Activated CD4-positive, CD25-positive, alpha-beta regulatory T cell treated with anti-CD3 and anti-CD28 coated beads, Interleukin-2, amount 50 U/mL, for 72 hours (primary cell): ENCODE data around the gene PANX2.
"Not testable (repeated sequence)": the region's sequence is repeated elsewhere in the genome, so short reads cannot be mapped to it uniquely, and the experiment has no call there.

Experiments
- DNase-seq: peaks from one replicate; pipeline ENCODE4 v3.0.0; 2021

PANX2 gene

GRCh38 chr22:50170453-50171318 lies at the start of gene PANX2:
TSS of gene PANX2 (plus strand) at chr22:50170731. CDS start at chr22:50170731, 0 bp downstream.
- DNase-seq: no peak

DNA sequence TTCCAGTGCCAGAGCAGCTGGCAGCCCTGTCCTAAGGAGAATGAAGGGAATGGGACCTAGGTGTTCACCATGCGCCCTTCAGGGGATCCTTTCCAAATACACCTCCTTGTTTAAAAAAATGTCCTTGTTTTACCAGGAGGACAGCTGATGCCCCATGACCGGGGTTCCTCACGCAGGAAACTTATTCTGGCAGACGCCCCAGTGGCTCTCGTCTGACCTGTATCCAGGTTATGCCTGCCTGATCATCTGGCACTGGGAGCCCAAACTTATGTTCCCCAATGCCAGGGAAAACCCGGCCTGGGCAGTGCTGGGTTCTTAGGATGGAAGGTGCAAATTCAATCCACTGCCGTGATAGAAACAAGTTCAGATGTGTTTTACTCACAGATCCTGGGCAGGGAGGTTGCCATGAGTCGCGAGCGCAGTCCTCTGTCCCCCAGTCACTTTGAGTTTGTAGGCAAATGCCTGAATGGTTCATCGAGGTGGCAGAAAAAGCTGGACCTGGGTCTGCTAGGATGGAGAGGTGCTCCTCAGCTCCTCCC lies 49.3 kb upstream of the PANX2 start:
- DNase-seq: no peak

DNA sequence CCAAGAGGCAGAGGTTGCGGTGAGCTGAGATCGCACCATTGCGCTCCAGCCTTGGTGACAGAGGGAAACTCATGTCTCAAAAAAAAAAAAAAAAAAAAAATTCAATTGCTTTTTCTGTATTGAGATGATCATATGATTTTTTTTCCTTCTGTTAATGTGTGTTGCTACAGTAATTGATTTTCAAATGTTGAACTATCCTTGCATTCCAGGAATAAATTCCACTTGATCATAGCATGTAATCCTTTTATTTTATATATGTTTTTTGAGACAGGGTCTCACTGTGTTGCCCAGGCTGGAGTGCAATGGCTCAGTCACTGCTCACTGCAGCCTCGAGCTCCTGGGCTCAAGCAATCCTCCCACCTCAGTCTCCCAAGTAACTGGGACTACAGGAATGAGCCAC lies 47.4 kb upstream of the PANX2 start:
- DNase-seq: no peak

- no peak for DNase-seq
Measured at GRCh38 chr22:50125029-50125428, 45.5 kb upstream of the PANX2 start.

GRCh38 chr22:50129121-50129736 lies 41.3 kb upstream of the PANX2 start:
- no peak for DNase-seq

- no peak for DNase-seq
Measured at GRCh38 chr22:50131894-50132293, 38.6 kb upstream of the PANX2 start.

DNA sequence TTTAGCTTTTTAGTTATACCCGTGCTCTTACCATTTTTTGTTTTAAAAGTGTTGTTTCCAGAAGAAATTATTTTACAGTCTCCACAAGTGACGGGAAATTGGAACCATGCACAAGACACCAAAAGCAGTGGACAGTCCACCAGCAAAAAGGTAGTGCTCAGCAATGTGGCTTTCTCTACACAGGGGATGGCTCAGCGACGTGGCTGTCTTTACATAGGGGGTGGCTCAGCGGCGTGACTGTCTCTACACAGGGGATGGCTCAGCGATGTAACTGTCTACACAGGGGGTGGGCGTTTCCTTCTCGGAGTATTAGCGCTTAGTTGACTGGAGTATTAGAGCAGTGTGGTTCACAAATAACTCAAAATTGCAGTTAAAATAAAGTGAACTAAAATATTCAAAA lies 36.0 kb upstream of the PANX2 start:
- DNase-seq: no peak

- DNase-seq: no peak
Measured at GRCh38 chr22:50136581-50137015, 33.9 kb upstream of the PANX2 start.

GRCh38 chr22:50137277-50137676 lies 33.3 kb upstream of the PANX2 start:
- DNase-seq: not testable (repeated sequence)

DNA sequence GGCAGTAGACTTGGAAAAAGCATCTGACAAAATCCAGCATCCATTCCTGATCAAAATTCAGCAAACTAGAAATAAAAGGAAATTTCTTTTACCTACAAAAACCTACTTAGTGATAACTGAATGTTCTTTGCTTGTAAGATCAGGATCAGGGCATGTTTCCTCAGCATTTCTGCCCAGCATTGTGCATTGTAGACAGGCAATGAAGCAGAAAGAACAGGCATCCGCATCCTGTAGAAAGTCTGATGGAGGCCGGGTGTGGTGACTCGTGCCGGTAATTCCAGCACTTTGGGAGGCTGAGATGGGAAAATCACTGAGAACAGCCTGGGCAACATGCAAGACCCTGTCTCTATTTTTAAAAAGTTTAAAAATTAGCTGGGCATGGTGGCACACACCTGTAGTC lies 32.5 kb upstream of the PANX2 start:
- DNase-seq: no peak

GRCh38 chr22:50138988-50139387 lies 31.5 kb upstream of the PANX2 start:
- no peak for DNase-seq

GRCh38 chr22:50139843-50140415 lies 30.6 kb upstream of the PANX2 start:
- no peak for DNase-seq

- DNase-seq: no peak
Measured at GRCh38 chr22:50140615-50141014, 29.9 kb upstream of the PANX2 start.

GRCh38 chr22:50141462-50141861 lies 29.1 kb upstream of the PANX2 start:
- no peak for DNase-seq

GRCh38 chr22:50141891-50142363 lies 28.6 kb upstream of the PANX2 start:
- DNase-seq: no peak

GRCh38 chr22:50143096-50143495 lies 27.4 kb upstream of the PANX2 start:
- no peak for DNase-seq

DNA sequence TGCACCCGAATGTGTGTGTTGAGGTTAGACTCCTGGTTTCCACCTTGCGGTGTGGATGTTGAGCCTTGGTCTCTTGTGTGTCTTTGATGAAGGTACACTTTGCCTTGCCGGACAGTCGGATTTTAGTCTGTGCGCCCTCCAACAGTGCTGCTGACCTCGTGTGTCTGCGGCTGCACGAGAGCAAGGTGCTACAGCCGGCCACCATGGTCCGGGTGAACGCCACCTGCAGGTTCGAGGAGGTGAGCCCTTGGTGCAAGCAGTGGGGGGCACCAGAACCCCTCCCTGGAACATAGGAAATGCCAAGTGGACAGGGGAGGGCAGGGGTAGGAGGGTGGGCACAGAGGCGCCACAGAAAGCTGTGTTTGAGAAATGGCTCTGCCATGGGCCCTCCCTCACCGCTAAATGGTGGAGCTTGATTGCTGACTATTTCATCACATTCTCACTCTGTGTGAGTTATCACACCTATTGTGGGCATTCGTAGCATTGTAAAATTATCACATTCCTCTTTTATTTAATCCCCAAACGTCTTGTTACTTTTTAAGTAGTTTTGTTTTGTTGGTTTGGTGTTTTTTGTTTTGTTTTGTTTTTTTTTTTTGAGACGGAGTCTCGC lies 26.4 kb upstream of the PANX2 start:
- no peak for DNase-seq

DNA sequence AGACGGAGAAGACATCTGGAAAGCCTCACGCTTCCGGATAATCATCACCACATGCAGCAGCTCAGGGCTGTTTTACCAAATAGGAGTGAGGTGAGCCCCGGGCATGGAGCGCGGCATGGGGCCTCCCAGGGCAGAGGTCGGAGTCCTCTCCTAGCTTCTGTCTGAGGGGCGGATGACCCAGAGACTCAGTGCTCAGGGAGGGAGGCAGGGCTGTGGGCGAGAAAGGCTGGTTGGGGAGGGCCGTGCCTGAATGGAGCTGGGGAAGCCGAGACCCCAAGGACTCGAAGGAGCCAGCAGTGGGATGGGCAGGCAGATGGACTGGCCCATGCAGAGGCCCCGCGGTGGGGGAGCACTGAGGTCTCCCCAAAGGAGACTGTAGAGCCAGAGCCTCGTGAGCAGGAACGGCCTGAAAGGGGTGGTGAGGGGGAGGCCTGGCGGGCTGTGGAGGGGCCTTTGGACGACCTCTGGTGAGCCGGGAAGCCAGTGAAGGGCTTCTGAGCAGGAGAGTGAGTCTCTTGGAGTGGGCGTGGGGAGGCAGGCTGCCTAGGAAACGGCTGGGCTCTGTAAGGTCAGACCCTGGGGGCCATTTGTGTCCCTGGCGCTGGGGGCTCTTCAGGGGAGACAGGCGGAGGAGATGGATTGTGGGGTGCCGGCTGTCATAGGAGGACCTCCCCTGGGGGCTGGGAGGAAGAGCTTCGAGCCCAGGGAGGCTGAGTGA lies 24.7 kb upstream of the PANX2 start:
- no peak for DNase-seq

GRCh38 chr22:50146439-50147238 lies 23.9 kb upstream of the PANX2 start:
- DNase-seq: no peak

- not testable (repeated sequence) for DNase-seq
Measured at GRCh38 chr22:50147258-50148165, 23.0 kb upstream of the PANX2 start.

DNA sequence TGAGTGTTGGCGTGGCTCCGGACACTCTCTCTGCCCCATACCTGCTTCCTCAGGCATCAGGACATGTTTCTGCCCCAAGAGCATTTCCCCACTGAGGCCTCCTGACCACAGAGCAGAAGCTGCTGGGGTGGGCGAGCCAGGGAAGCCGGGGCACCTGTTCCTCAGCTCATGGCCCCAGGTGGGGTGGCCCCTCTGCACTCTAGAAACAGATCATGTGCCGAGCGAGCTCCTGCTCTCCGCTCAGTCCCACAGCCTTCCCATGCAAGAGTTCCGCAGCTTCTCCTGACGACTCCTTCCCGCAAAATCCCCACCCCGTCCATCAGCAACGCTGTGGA lies 22.4 kb upstream of the PANX2 start:
- no peak for DNase-seq
